Measurements from ENCODE around the gene LZTS2.

Gene LZTS2

GRCh38 chr10:101055411-101055810 lies 55.8 kb downstream of the LZTS2 start:
- TF ChIP-seq, protein P1, sequence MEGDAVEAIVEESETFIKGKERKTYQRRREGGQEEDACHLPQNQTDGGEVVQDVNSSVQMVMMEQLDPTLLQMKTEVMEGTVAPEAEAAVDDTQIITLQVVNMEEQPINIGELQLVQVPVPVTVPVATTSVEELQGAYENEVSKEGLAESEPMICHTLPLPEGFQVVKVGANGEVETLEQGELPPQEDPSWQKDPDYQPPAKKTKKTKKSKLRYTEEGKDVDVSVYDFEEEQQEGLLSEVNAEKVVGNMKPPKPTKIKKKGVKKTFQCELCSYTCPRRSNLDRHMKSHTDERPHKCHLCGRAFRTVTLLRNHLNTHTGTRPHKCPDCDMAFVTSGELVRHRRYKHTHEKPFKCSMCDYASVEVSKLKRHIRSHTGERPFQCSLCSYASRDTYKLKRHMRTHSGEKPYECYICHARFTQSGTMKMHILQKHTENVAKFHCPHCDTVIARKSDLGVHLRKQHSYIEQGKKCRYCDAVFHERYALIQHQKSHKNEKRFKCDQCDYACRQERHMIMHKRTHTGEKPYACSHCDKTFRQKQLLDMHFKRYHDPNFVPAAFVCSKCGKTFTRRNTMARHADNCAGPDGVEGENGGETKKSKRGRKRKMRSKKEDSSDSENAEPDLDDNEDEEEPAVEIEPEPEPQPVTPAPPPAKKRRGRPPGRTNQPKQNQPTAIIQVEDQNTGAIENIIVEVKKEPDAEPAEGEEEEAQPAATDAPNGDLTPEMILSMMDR (IDR thresholded peaks at IDR 0.05; ENCODE audit: low read depth, low read length): no peak

DNA sequence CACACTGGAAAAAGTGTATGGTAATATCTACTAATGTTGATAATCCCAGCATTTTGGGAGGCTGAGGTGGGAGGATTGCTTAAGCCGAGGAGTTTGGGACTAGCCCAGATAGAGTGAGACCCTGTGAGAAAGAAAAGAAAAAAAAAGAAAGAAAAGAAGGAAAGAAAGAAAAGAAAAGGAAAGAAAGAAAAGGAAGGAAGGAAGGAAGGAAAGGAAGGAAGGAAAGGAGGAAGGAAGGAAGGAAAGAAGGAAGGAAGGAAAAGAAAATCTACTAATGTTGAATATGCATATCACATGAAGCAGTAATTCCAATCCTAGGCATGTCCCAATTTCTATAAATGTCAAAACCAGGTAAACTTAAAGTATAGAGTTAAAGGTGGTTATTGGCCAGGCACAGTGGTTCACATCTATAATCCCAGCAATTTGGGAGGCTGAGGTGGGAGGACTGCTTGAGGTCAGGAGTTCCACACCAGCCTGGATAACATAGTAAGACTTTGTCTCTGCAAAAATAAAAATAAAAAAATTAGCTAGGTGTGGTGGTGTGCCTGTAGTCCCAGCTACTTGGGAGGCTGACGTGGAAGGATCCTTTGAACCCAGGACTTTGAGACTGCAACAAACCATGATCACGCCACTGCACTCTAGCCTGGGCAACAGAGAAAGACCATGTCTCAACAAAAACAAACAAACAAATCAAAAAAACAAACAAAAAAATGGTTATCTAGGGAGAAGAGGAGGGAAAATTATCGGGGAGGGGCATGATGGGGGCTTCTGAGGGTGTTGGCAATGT lies 57.0 kb downstream of the LZTS2 start:
- TF ChIP-seq, protein P1 (IDR thresholded peaks at IDR 0.05; ENCODE audit: low read depth, low read length): no peak
- DNase-seq (ENCODE audit: low read depth in 2 of 2): no peak
- no peak overlapping the region for H3K4me3 ChIP-seq (replicated peaks in 1 of 2; ENCODE audit: low read depth in 2 of 2, low read length in 2 of 2)

More at GRCh38 chr10:101055411-101055810, 55.8 kb downstream of the LZTS2 start:
- H3K4me3 ChIP-seq (replicated peaks in 1 of 2; ENCODE audit: low read depth in 2 of 2, low read length in 2 of 2): no peak overlapping the region
- no peak for DNase-seq (ENCODE audit: low read depth in 2 of 2)

Data from cardiac fibroblast (primary cell).